Body of pancreas (tissue), 4 donors: ENCODE measurements around the gene APBA2. TPM values are rescaled to one million over a fixed set of nuclear protein-coding genes. Genes with fewer than 3 reads are reported as not detected.
A peak's percentile ranks its signal among the peaks of the same experiment; 100 is the strongest.

Experiments used
- ATAC-seq: fragments of 150-250 bp; one replicate; pipeline ENCODE4 v1.9.1; 2016
- DNase-seq, 4 donors: peaks; one replicate each; pipeline ENCODE4 v3.0.0-alpha.2; 2019
- H3K27ac ChIP-seq, 4 donors: fragments of 200-600 bp; sonication (generic); 1 replicate in 3 of 4; 2 replicates in 1 of 4; pipeline versions ENCODE4 v1.5.1 to v1.6.1; 2016 to 2019; ENCODE audit warnings: mild to moderate bottlenecking in 1 of 4, mixed read lengths in 1 of 4, moderate library complexity in 1 of 4
- H3K27me3 ChIP-seq, 2 donors: fragments of 200-600 bp; sonication (generic); one replicate each; pipeline ENCODE4 v1.6.0; 2016; ENCODE audit warnings: mild to moderate bottlenecking in 1 of 2
- H3K36me3 ChIP-seq, 2 donors: fragments of 200-600 bp; sonication (generic); replicated peaks in 1 of 2; 2 replicates each; pipeline ENCODE4 v1.5.1; 2016; ENCODE audit warnings: low read depth in 2 of 2; ENCODE audit not compliant: insufficient read depth in 1 of 2
- H3K4me1 ChIP-seq: fragments of 200-600 bp; sonication (generic); one replicate; pipeline ENCODE4 v1.6.0; 2016
- H3K4me3 ChIP-seq, 2 donors: fragments of 200-600 bp; sonication (generic); 1 replicate in 1 of 2; 2 replicates in 1 of 2; pipeline ENCODE4 v1.5.1; 2016 to 2019
- H3K9me3 ChIP-seq, 3 donors: fragments of 200-600 bp; sonication (generic); 1 replicate in 2 of 3; 2 replicates in 1 of 3; pipeline ENCODE4 v1.5.1; 2016
- POLR2A ChIP-seq, 3 donors: fragments of 450-650 bp; IDR thresholded peaks; one replicate each; pipeline ENCODE4 v1.6.1; 2016; ENCODE audit warnings: antibody characterized with exemption in 3 of 3, mild to moderate bottlenecking in 2 of 3
- WGBS, 2 donors: methylation state at CpG; one replicate each; pipeline ENCODE4 v1.1.5; 2017; 5-methylcytosine and 5-hydroxymethylcytosine counted together
- intact Hi-C: fragments of 100-400 bp; cut with DNase I; formaldehyde crosslinking; loops from one replicate; pipeline ENCODE4 v1.15.1; 2023
- total RNA-seq, 2 donors: library from RNA; depleted of rRNA; stranded (reverse); fragments of >200 nt; gene quantifications; one replicate each; pipeline ENCODE4 v1.1.0, GENCODE V29; 2016
- TF ChIP-seq, protein P1 (sequence below), 7 experiments: fragments of 450-650 bp in 4 of 7; fragments of 200-600 bp in 3 of 7; sonication (generic) in 3 of 7; IDR thresholded peaks; one replicate each; pipeline ENCODE4 v1.5.1; 2016 to 2019; ENCODE audit warnings: antibody characterized with exemption in 7 of 7

The APBA2 gene
- total RNA-seq, 2 donors from 2014 or later: 13.2 to 29.0 TPM

DNA sequence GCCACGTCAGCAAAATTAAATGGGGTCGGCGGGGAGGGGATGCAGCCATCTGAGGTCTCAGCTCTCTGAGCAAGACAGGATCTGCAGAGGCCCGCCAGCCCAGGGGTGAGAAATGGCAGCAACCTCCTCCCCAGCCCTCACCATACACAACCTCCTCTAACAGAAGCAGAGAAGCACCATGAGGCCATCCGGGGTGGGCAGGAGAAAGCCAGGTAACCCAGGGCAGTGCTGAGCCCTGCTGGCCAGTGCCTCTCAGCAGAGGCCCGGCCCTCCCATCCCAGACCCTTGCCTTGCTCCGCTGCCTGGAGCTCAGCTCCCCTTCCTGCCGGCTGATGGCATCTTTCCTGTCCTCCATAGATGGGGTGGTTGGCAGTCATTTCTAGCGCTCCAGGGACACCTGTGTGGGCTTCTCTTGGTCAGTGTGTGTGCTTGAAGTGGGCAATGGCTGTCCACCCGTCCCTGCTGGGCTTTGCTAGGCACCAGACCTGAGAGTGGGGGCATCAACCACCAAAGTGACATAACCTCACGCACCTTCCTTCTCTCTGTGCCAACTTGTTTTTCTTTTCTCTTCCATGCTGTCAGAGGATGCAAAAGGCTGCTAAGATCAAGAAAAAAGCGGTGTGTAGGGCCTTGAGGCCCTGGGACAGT lies 208.0 kb downstream of the APBA2 start:
- H3K36me3 ChIP-seq: no peaks in the 10 kb centered on the region
- DNase-seq: peak in 1 of 4 donors; percentile 8
- intact Hi-C loops: no loop called here
- no peak for ATAC-seq
- H3K4me1 ChIP-seq: no peaks in the 10 kb centered on the region
- no peak overlapping the region for H3K27ac ChIP-seq
- 85 to 89% methylated on average over 9 to 12 of the region's 12 CpGs for WGBS, 2 donors
- no peaks in the 10 kb centered on the region for H3K27me3 ChIP-seq
- no peaks in the 10 kb centered on the region for H3K9me3 ChIP-seq
- no peak overlapping the region for H3K4me3 ChIP-seq
- TF ChIP-seq, protein P1, sequence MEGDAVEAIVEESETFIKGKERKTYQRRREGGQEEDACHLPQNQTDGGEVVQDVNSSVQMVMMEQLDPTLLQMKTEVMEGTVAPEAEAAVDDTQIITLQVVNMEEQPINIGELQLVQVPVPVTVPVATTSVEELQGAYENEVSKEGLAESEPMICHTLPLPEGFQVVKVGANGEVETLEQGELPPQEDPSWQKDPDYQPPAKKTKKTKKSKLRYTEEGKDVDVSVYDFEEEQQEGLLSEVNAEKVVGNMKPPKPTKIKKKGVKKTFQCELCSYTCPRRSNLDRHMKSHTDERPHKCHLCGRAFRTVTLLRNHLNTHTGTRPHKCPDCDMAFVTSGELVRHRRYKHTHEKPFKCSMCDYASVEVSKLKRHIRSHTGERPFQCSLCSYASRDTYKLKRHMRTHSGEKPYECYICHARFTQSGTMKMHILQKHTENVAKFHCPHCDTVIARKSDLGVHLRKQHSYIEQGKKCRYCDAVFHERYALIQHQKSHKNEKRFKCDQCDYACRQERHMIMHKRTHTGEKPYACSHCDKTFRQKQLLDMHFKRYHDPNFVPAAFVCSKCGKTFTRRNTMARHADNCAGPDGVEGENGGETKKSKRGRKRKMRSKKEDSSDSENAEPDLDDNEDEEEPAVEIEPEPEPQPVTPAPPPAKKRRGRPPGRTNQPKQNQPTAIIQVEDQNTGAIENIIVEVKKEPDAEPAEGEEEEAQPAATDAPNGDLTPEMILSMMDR (IDR thresholded peaks at IDR 0.05): no peak
- no peak for TF ChIP-seq POLR2A (IDR thresholded peaks at IDR 0.05)

DNA sequence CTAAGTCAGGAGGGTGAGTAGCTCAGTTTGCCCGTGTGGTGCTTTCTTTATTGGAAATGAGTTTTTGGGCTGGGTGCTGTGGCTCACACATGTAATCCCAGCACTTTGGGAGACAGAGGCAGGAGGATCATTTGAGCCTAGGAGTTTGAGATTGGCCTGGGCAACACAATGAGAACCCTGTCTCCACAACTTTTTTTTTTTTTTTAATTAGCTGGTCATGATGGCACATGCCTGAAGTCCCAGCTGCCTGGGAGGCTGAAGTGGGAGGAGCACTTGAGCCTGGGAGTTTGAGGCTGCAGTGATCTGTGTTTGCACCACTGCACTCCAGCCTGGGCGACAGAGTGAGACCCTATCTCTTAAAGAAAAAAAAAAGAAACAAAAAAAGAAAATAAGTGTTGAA lies 208.9 kb downstream of the APBA2 start:
- H3K4me1 ChIP-seq: no peaks in the 10 kb centered on the region
- H3K9me3 ChIP-seq: no peaks in the 10 kb centered on the region
- TF ChIP-seq POLR2A (IDR thresholded peaks at IDR 0.05): no peak
- TF ChIP-seq, protein P1 (IDR thresholded peaks at IDR 0.05): no peak
- H3K4me3 ChIP-seq: no peak overlapping the region
- H3K27me3 ChIP-seq: no peaks in the 10 kb centered on the region
- intact Hi-C loops: no loop called here
- no peak for ATAC-seq
- peak in 1 of 4 donors; percentile 0 for DNase-seq
- no peak overlapping the region for H3K27ac ChIP-seq
- WGBS, 2 donors: 69 to 81% methylated on average over 2 of the region's 2 CpGs
- H3K36me3 ChIP-seq: no peaks in the 10 kb centered on the region

DNA sequence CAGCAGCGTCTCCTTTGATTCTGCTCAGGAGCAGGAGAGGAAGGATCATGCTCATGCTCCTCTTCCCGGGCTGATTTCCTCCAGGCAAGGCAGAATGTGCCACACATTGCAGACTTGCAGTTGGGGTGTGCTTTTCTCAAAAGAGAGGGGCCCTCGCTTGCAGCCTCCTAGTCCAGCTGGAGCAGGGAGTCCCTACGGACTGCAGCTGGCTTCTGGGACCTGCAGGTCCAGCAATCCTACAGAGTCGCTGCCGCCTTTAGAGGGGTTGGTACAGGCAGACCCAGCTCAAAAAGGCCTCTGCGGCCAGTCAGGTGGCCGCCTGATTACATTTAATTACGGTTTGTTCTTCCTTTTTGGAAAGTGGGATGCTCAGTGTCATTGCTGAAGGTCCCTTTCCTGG lies 210.0 kb downstream of the APBA2 start:
- ATAC-seq (no peak), DNase-seq (peak in 1 of 4 donors; percentile 9)
- WGBS, 2 donors: 90 to 100% methylated on average over 3 to 9 of the region's 9 CpGs
- TF ChIP-seq, protein P1 (IDR thresholded peaks at IDR 0.05): no peak
- TF ChIP-seq POLR2A (IDR thresholded peaks at IDR 0.05): no peak
- intact Hi-C loops: no loop called here
- no peaks in the 10 kb centered on the region for H3K4me1 ChIP-seq
- H3K27ac ChIP-seq: no peak overlapping the region
- H3K9me3 ChIP-seq: no peaks in the 10 kb centered on the region
- H3K36me3 ChIP-seq: no peaks in the 10 kb centered on the region
- H3K27me3 ChIP-seq: no peaks in the 10 kb centered on the region
- no peak overlapping the region for H3K4me3 ChIP-seq

DNA sequence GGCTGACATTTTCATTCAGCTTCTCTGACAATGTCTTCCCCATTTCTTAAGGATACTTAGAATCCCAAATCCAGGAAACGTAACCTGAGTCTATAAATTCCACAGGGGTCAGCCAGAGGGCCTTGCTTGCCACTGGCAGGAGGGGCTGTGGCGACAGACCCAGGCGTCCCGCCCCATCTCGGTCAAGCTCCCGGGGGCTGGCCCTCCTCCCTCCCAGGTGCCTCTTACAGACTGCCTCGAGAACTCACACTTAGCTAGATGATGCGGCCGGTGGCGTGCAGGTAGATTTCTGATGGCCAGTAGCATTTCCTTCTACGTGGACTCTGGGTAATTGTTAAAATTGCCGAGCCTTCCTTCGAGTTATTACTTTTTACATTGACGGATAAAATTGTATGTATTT lies 211.4 kb downstream of the APBA2 start:
- Histone ChIP-seq H3K27me3 (no peaks in the 10 kb centered on the region), H3K4me1 (no peaks in the 10 kb centered on the region), H3K27ac (no peak overlapping the region), H3K36me3 (no peaks in the 10 kb centered on the region), H3K4me3 (no peak overlapping the region), H3K9me3 (no peaks in the 10 kb centered on the region)
- no peak for TF ChIP-seq POLR2A (IDR thresholded peaks at IDR 0.05)
- TF ChIP-seq, protein P1 (IDR thresholded peaks at IDR 0.05): no peak
- intact Hi-C loops: no loop called here
- DNase-seq (no peak), ATAC-seq (no peak)
- WGBS, 2 donors: 88 to 94% methylated on average over 10 to 14 of the region's 14 CpGs

DNA sequence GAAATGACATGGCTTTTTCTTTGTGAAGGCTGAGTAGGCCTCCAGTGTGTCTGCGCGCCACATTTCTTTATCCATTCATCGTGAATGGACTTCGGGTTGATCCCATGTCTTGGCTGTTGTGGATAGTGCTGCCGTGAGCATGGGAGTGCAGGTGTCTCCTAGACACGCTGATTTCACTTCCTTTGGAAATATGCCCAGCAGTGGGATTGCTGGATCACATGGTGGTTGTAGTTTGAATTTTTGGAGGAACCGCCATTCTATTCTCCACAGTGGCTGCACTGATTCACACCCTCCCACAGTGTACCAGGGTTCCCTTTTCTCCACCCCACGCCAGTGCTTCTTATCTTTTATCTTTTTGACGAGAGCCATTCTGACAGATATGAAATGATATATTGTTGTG lies 212.2 kb downstream of the APBA2 start:
- TF ChIP-seq, protein P1 (IDR thresholded peaks at IDR 0.05): no peak
- TF ChIP-seq POLR2A (IDR thresholded peaks at IDR 0.05): no peak
- WGBS, 2 donors: 74 to 83% methylated on average over 9 of the region's 9 CpGs
- no peak overlapping the region for H3K4me3 ChIP-seq
- H3K4me1 ChIP-seq: no peaks in the 10 kb centered on the region
- intact Hi-C loops: no loop called here
- H3K9me3 ChIP-seq: no peaks in the 10 kb centered on the region
- H3K27me3 ChIP-seq: no peaks in the 10 kb centered on the region
- H3K27ac ChIP-seq: no peak overlapping the region
- ATAC-seq: no peak
- DNase-seq: no peak
- H3K36me3 ChIP-seq: no peaks in the 10 kb centered on the region
